Activated CD4-positive, alpha-beta T cell treated with anti-CD3 and anti-CD28 coated beads for 24 hours (primary cell): ENCODE measurements around the gene PCDHB2.
A peak's percentile ranks its signal among the peaks of the same experiment; 100 is the strongest.
"Not testable (repeated sequence)": the region's sequence is repeated elsewhere in the genome, so short reads cannot be mapped to it uniquely, and the experiment has no call there.

ENCODE experiments used
- DNase-seq, 2 donors: peaks; one replicate each; pipeline ENCODE4 v3.0.0-alpha.2; 2020; ENCODE audit warnings: low read depth in 2 of 2

Gene PCDHB2

GRCh38 chr5:141094481-141095262, at the start of gene PCDHB2:
Gene PCDHB2 (plus strand): TSS chr5:141094615. CDS start chr5:141094791, 176 bp downstream.
- no peak for DNase-seq

- DNase-seq: no peak
Measured at GRCh38 chr5:141050622-141051520, 43.5 kb upstream of the PCDHB2 start, which contains the start of gene PCDHB1. Gene PCDHB1 (plus strand): TSS chr5:141051374. CDS start chr5:141051471, 97 bp downstream.

- DNase-seq: no peak
Measured at GRCh38 chr5:141051521-141051866, 42.9 kb upstream of the PCDHB2 start.

- no peak for DNase-seq
Measured at GRCh38 chr5:141077826-141078225, 16.6 kb upstream of the PCDHB2 start.

GRCh38 chr5:141082228-141082627, 12.2 kb upstream of the PCDHB2 start:
- DNase-seq: no peak

- peak; percentile 4 to 7 for DNase-seq
Measured at GRCh38 chr5:141084487-141084989, 9.9 kb upstream of the PCDHB2 start.

- no peak for DNase-seq
Measured at GRCh38 chr5:141095263-141095641, 837 bp downstream of the PCDHB2 start.

- not testable (repeated sequence) for DNase-seq
Measured at GRCh38 chr5:141096181-141096580, 1.8 kb downstream of the PCDHB2 start.

- not testable (repeated sequence) for DNase-seq
Measured at GRCh38 chr5:141096586-141096985, 2.2 kb downstream of the PCDHB2 start.

- peak in 1 of 2 donors; percentile 25 for DNase-seq
Measured at GRCh38 chr5:141100243-141100805, 5.9 kb downstream of the PCDHB2 start, which contains the start of gene PCDHB3. Gene PCDHB3 (plus strand): TSS chr5:141100473. CDS start chr5:141100650, 177 bp downstream.

GRCh38 chr5:141101059-141101458, 6.6 kb downstream of the PCDHB2 start:
- DNase-seq: no peak

- not testable (repeated sequence) for DNase-seq
Measured at GRCh38 chr5:141102070-141102469, 7.7 kb downstream of the PCDHB2 start.

- not testable (repeated sequence) for DNase-seq
Measured at GRCh38 chr5:141102471-141102870, 8.1 kb downstream of the PCDHB2 start.

- no peak for DNase-seq
Measured at GRCh38 chr5:141105350-141105749, 10.9 kb downstream of the PCDHB2 start.

- DNase-seq: no peak
Measured at GRCh38 chr5:141119250-141119649, 24.8 kb downstream of the PCDHB2 start.

- no peak for DNase-seq
Measured at GRCh38 chr5:141121563-141121962, 27.1 kb downstream of the PCDHB2 start, which contains the start of gene PCDHB4. Gene PCDHB4 (plus strand): TSS chr5:141121818. CDS start chr5:141121999, 181 bp downstream.

GRCh38 chr5:141121985-141122384, 27.6 kb downstream of the PCDHB2 start:
- no peak for DNase-seq

- DNase-seq: not testable (repeated sequence)
Measured at GRCh38 chr5:141123396-141124135, 29.2 kb downstream of the PCDHB2 start.

- no peak for DNase-seq
Measured at GRCh38 chr5:141127305-141127704, 32.9 kb downstream of the PCDHB2 start.

GRCh38 chr5:141135030-141135717, 40.8 kb downstream of the PCDHB2 start, which contains the start of gene PCDHB5:
Gene PCDHB5 (plus strand): TSS chr5:141135206. CDS start chr5:141135435, 229 bp downstream.
- DNase-seq: no peak
